ENCODE data around the gene DOCK8.
"Not testable (repeated sequence)": the region's sequence is repeated elsewhere in the genome, so short reads cannot be mapped to it uniquely, and the experiment has no call there.

Gene DOCK8

GRCh38 chr9:214648-215493 lies at the start of gene DOCK8:
Gene DOCK8 (plus strand): TSS chr9:214865. CDS start chr9:214977, 112 bp downstream.
- peak; percentile 75 for DNase-seq

- not testable (repeated sequence) for DNase-seq
Observed at GRCh38 chr9:169757-170156, 44.9 kb upstream of the DOCK8 start.

GRCh38 chr9:178140-178825 lies 36.4 kb upstream of the DOCK8 start:
- DNase-seq: not testable (repeated sequence)

GRCh38 chr9:178970-179383 lies 35.7 kb upstream of the DOCK8 start, which contains the start of gene ZNG1A:
Gene ZNG1A (minus strand): TSS chr9:179056. CDS start chr9:178969, 87 bp downstream.
- peak; percentile 84 for DNase-seq

GRCh38 chr9:199601-200000 lies 15.1 kb upstream of the DOCK8 start:
- DNase-seq: not testable (repeated sequence)

GRCh38 chr9:206481-206880 lies 8.2 kb upstream of the DOCK8 start:
- DNase-seq: no peak

- no peak for DNase-seq
Observed at GRCh38 chr9:209143-209758, 5.4 kb upstream of the DOCK8 start.

GRCh38 chr9:211036-211435 lies 3.6 kb upstream of the DOCK8 start:
- DNase-seq: no peak

GRCh38 chr9:211557-211956 lies 3.1 kb upstream of the DOCK8 start:
- no peak for DNase-seq

GRCh38 chr9:212297-212696 lies 2.4 kb upstream of the DOCK8 start:
- DNase-seq: no peak

- not testable (repeated sequence) for DNase-seq
Observed at GRCh38 chr9:213901-214300, 764 bp upstream of the DOCK8 start.

- no peak for DNase-seq
Observed at GRCh38 chr9:214351-214647, 366 bp upstream of the DOCK8 start.

- no peak for DNase-seq
Observed at GRCh38 chr9:215631-216155, 1.0 kb downstream of the DOCK8 start.

GRCh38 chr9:216866-217265 lies 2.2 kb downstream of the DOCK8 start:
- DNase-seq: no peak

- no peak for DNase-seq
Observed at GRCh38 chr9:217950-218349, 3.3 kb downstream of the DOCK8 start.

GRCh38 chr9:219036-219435 lies 4.4 kb downstream of the DOCK8 start:
- not testable (repeated sequence) for DNase-seq

GRCh38 chr9:219670-220365 lies 5.2 kb downstream of the DOCK8 start:
- DNase-seq: no peak

GRCh38 chr9:221989-222776 lies 7.5 kb downstream of the DOCK8 start:
- peak; percentile 33 for DNase-seq

GRCh38 chr9:223152-223551 lies 8.5 kb downstream of the DOCK8 start:
- no peak for DNase-seq

- no peak for DNase-seq
Observed at GRCh38 chr9:224026-224425, 9.4 kb downstream of the DOCK8 start.

GRCh38 chr9:224582-225520 lies 10.2 kb downstream of the DOCK8 start:
- no peak for DNase-seq
